NCI-H82 treated with DMSO at 0.1 percent for 48 hours (cell line): ENCODE data around the gene HUWE1.
"Not testable (repeated sequence)": the region's sequence is repeated elsewhere in the genome, so short reads cannot be mapped to it uniquely, and the experiment has no call there.

ENCODE experiments used
- DNase-seq: peaks from one replicate; lab custom pipeline; 2025; ENCODE audit not compliant: unreplicated experiment; lab: John Stamatoyannopoulos, UW

HUWE1 gene, protein sequence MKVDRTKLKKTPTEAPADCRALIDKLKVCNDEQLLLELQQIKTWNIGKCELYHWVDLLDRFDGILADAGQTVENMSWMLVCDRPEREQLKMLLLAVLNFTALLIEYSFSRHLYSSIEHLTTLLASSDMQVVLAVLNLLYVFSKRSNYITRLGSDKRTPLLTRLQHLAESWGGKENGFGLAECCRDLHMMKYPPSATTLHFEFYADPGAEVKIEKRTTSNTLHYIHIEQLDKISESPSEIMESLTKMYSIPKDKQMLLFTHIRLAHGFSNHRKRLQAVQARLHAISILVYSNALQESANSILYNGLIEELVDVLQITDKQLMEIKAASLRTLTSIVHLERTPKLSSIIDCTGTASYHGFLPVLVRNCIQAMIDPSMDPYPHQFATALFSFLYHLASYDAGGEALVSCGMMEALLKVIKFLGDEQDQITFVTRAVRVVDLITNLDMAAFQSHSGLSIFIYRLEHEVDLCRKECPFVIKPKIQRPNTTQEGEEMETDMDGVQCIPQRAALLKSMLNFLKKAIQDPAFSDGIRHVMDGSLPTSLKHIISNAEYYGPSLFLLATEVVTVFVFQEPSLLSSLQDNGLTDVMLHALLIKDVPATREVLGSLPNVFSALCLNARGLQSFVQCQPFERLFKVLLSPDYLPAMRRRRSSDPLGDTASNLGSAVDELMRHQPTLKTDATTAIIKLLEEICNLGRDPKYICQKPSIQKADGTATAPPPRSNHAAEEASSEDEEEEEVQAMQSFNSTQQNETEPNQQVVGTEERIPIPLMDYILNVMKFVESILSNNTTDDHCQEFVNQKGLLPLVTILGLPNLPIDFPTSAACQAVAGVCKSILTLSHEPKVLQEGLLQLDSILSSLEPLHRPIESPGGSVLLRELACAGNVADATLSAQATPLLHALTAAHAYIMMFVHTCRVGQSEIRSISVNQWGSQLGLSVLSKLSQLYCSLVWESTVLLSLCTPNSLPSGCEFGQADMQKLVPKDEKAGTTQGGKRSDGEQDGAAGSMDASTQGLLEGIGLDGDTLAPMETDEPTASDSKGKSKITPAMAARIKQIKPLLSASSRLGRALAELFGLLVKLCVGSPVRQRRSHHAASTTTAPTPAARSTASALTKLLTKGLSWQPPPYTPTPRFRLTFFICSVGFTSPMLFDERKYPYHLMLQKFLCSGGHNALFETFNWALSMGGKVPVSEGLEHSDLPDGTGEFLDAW (N-terminal part only)

DNA sequence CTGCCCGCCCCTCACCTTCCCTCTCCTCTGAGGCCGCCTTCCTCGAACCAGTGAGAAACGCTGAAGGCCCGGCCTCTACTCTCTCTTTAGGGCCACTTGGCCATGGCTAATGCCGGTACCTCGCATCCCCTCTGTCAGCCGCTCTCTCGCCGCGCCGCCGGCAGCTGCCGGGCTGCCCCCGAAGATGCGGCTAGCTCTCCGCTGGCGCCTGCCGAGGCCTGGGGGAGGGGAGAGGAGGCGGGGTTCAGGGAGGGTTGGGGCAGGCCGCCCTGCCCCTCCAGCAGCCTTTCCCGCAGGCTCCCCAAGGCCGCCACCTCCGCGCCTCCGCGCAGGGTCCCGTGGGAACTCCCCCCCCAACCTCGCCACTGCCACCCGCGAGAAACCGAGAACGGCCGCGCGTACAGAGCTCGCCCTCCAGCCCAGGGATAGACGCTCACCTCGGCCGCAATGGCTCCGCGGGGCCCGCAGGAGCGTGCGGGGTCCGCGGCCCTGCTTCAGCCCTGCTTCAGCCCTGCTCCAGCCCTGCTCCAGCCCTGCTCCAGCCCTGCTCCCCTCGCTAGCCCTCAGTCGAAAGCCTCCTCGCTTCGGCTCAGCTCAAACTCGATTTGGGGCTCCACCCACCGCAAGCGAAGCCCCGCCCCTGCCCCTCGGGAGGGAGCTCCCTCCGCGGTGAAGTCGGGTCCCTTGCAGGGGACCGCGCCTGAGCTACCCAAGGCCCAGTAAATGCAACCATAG lies at the start of gene HUWE1:
Gene HUWE1, minus strand, starts transcription at position 569 of the 735 bp plus-strand sequence. CDS start 32,612 bp downstream, outside the sequence.
- DNase-seq = peak; percentile 63

DNA sequence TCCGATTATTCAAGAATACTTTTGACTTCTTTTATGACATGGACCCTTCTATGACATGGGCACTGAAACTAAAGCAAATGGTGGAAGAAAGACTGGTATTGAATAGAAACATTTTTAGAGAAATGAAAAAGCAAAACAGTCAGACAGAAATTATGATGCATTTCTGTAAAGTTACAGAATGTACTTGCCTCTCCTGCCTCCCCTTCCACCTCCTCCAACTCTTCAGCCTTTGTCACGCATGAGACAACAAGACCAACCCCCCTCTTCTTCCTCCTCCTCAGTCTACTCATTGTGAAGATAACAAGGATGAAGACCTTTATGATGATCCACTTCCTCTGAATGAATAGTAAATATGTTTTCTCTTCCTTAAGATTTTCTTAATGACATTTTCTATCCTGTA lies 46.3 kb upstream of the HUWE1 start:
- DNase-seq = no peak

DNA sequence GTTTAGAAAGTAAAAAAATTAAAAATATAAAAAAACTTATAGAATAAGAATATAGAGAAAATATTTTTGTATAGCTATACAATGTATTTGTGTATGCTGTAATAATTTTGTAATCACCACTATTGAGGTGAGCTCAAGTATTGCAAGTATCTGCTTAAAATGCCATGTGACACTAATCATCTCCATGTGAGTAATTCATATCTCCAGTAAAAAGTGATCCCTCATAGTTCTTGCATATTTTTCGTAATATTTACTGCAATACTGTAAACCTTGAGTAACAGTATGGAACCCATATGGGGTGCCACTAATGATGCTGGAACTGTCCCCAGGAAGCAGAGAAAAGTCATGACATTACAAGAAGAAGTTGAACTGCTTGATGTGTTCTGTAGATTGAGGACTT lies 43.2 kb upstream of the HUWE1 start:
- DNase-seq = no peak

DNA sequence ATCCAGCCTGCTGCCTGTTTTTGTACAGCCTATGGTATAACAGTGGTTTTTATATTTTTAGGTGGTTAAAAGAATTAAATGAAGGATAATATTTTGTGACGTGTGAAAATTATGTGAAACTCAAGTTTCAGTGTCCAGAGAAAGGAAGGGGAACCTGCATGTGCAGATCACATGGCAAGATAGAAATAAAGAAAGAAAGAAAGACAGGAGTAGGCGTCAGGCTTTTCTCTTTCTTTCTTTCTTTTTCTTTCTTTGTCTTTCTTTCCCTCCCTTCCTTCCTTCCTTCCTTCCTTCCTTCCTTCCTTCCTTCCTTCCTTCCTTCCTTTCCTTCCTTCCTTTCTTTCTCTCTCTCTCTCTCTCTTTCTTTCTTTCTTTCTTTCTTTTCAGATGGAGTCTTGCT lies 42.0 kb upstream of the HUWE1 start:
- no peak for DNase-seq

DNA sequence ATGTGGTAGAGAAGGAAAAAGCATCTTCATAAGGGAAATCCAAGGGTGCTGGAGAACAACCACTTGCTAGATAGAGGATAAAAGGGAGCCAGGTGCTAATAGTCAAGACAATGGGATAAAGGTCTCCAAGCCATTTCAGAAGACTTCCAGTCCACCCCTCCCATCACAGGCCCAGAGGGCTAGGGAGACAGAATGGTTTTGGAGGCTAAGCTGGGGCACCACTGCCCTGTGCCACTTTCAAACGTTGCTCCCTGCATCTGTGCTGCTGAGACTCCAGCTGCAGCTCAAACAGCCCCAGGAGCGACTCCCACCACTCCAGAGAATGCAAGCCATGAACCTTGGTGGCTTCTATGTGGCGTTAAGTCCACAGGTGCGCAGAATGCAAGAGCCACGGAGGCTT lies 38.4 kb upstream of the HUWE1 start:
- DNase-seq = no peak

DNA sequence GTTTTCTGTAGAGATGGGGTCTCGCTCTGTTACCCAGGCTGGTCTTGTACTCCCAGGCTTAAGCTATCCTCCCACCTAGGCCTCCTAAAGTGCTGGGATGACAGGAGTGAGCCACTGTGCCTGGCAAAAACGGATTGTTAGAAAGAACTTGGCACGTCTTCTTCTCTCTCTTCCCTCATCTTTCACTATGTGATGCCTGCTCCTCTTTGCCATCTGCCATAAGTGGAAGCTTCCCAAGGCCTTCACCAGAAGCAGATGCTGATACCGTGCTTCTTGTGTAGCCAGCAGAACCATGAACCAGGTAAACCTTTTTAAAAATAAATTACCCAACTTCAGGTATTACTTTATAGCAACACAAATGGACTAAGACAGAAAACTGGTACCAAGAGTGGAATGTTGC lies 36.9 kb upstream of the HUWE1 start:
- no peak for DNase-seq

DNA sequence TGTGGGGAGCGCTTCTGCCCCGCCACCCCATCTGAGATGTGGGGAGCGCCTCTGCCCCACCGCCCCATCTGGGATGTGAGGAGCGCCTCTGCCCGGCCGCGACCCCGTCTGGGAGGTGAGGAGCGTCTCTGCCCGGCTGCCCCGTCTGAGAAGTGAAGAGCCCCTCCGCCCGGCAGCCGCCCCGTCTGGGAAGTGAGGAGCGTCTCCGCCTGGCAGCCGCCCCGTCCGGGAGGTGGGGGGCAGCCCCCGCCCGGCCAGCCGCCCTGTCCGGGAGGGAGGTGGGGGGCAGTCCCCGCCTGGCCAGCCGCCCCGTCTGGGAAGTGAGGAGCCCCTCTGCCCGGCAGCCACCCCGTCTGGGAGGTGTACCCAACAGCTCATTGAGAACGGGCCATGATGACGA lies 35.1 kb upstream of the HUWE1 start:
- not testable (repeated sequence) for DNase-seq

DNA sequence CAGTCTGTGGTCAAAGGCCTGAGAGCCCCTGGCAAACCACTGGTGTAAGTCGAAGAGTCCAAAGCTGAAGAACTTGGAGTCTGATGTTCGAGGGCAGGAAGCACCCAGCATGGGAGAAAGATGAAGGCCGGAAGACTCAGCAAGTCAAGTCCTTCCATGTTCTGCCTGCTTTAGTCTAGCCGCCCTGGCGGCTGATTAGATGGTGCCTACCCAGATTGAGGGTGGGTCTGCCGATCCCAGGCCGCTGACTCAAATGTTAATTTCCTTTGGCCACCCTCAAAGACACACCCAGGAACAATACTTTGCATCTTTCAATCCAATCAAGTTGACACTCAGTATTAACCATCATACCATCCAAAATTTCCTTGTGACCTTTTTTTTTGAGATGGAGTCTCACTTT lies 33.1 kb upstream of the HUWE1 start:
- DNase-seq = not testable (repeated sequence)

DNA sequence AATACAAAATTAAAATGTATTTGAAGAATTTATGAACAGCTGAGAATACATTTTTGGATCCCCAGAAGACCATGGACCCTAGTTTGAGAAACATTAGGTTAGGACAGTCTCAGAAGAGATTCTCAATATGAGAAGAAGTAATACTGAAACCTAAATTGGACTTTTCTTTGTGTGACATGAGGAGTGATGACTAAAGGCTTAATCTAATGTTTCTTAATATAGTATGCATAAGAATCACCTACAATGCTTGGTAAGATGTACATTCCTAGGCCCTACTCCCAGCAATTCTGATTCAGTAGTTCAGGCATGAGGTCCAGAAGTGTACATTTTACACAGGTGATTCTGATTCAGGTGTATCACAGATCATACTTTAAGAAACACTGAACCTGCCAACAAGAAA lies 31.6 kb upstream of the HUWE1 start:
- no peak for DNase-seq

DNA sequence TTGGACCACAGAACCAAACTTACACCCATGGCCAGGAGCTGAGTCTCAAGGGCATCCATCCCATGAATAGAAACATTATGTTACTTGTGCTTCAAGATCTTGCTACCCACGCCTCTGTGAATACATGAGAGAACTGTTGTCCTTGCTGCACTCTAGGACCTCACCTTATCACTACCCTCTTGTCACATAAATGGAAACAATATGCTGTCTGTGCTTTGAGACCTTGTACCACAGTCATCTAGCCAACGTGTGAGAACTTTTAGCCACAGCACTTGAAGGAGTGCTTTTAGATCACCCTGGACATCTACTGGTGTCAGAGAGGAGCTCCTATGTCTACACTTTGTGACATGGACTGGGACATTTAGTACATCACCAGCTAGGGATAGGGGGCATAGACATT lies 30.7 kb upstream of the HUWE1 start:
- no peak for DNase-seq

DNA sequence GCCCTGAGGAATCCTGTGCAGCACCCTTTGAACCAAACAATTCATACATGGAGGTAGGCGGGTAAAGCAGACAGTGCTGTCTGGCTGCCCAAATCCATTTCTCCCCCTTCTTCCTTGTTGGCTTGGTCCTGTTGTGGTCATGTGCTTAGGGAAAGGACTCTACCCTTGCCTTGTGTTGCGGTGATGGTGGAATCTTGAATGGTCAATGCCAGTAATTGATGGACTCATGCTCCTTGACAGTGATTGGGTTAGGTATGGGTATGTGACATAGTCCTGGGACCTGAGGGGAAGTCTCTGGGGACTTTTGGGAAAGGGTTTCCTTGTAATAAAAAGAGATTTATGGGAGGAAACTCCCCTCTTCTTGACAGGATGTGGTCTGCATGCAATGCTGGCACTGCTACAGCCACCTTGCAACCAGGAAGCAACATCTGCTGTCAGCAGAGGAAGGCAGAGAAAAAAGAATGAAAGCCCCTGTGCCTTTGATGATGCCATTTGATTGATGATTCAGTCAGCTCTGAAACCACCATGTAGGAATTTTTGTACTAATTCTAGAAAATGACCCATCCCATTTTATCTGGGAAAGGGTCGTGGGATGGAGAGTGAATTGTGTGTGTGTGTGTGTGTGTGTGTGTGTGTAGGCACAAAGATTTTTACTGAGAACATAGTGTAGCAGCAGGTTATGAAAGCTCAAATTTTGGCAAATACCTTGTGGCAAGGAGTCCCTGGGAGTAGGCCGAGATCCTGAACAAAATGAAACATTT lies 30.0 kb upstream of the HUWE1 start:
- no peak for DNase-seq

DNA sequence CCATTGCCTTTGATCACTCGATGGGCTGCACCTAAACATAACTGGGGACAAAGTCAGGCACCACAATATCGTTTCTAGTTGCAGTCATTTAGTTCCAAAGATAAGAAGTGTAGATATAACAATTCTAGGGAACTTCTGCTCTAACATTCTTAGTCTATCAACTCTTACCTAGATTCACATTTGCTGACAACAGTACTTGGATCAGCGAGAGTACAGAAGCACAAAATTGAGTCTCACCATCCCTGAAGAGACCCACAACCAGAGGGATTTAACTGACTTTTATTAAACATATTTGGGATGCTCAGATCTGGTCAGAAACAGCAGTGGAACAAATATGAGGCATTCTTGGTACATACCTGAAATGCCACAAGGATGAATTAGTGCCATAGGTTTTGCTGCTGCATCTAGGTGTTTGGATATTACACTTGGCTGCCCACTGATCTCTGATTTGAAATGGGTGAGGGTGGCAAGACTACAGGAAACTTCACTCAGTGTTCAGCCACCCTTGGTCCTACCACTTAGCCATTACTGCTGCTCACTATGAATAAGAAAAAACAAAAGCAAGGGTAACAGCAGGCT lies 28.9 kb upstream of the HUWE1 start:
- DNase-seq = no peak

DNA sequence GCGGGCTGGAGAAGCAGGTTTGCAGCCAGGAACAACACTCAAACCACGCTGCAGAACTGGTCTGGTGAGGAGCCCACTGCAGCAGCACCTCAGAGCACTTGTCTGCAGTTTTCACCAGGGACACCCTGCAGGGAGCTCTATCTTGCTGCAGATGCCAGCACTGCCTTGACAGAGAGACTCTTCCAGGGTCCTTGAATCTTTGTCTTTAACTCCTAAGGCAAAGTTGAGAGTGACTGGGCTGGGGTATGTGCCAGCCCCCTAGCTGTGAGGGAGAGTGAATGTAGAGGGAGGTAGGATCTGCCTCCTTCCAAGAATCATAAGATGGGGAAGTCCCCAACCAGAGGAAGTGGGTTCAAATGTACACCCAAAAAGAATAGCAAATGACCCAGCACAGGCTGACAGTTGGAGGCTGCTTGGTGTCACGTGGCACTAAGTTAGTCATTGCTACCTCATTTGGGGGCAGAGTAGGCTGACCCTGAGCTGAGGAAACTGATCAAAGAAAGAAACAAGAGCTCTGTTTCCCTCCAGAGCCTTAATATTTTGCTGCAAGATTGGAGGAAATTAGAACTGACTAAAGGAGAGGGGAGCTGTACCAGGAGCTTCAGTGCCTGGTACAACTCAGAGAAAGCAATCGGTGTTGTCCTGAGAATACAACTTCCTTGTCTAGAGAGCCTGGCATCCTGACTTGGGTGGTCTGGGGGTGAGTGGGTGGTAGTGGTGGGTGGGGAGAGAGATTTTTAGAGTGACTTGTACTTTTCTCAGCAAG lies 28.2 kb upstream of the HUWE1 start:
- DNase-seq = no peak

DNA sequence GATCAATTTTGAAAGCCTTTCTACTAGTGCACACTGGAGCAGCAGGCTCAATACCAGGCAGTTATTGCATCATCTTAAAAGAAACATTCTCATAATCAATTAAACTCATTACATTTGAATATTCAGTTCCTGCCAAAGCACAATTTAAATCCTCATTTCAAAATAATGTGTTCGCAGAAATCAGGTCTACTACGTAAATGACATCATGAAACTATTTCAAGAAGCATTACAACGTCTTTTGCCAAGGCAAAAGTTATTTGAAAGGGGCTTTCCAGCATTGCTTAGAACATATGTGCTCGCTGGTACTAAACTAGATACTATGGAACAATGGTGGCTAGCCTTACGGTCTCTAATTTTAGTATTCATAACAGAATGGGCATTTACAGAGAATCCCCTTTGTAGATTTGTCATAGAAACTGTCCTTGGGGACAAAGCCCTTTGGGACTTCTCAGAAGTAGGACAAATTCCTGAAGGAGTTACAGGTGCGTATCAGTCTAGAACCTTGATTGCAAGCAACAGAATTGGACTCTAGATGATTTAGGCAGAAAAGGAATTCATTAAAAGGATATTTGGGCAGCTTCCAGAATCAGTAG lies 27.6 kb upstream of the HUWE1 start:
- DNase-seq = no peak

DNA sequence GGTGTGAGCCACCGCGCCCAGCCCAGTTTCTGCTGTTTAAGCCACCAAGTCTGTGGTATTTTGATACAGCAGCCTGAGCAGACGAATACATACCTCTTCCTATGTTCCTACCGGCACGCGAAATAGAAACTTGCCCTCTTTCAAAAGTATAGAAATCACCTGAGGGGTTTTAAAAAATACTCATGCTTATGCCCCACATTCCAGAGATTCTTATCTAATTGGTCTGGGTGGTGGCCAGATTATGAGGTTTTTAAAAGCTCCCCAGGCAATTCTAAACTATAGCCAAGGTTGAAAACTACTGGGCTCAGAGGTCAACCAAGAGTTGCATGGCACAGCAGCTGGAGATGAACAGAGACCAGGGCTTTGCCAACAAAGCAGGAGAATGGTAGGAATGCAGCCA lies 24.9 kb upstream of the HUWE1 start:
- DNase-seq = no peak

DNA sequence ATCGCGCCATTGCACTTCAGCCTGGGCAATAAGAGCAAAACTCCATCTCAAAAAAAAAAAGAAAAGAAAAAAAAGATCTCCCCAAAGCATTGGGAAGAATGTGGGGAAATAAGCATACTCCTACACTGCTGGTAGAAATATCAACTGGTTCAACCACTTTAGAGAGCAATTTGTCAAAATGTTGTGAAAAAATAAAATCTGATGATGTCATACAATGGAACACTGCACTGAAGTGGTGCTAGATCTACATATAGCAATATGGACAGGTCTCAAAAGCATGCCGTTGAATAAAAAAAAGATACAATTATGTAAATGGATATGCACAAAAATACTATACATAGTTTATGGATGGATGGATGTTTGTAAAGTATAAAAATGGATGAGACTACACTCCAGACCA lies 18.3 kb upstream of the HUWE1 start:
- DNase-seq = no peak

DNA sequence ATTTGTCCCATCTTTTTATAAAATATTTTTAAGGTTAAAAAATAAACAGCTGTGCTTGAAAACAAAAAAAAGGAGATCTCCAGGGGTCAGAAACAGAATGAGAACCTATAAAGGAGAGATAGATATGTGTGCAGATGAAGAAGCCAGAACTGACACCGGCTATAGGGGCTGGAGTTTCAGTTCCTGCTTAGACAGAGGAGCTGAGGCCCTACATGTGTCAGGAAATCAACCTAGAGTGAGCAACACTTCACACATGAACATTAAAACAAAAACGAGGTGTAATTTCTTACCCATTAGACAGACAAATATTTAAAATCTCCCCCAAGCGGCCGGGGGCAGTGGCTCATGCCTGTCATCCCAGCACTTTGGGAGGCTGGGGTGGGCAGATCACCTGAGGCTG lies 17.8 kb upstream of the HUWE1 start:
- DNase-seq = no peak

DNA sequence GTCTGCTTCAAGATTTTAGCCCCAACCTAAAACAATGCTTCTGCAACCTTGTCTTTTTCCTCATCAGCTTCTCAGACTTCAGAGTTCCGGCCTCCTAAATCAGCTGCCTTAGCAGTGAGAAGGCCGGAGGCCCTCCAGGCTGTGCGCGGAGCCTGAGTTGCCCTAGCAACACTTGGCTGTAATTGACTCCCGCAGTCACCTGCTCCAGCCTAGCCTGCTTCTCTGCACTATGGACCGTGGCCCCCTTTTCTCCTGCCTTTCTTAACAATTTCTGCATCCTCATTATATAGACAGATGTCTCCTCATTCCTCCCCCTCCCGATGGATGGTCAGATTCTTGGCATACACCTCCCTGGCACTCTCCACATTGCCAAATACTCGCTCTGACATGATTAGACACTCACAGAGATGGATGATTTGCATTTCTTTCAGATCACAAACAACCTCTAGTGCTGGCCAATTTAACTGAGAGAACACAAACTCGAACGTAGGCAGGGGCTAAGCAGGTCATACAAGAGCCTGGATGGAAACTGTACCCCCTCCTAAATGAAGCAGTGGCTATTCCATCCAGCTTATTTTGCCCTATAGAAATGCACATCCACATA lies 9.5 kb upstream of the HUWE1 start:
- DNase-seq = no peak
